Inflammatory macrophage treated with lipopolysaccharide for 1 hour (primary cell): ENCODE results near the gene IRF3.
A peak's percentile ranks its signal among the peaks of the same experiment; 100 is the strongest.

Experiments
- DNase-seq, 2 donors: peaks; one replicate each; pipeline ENCODE4 v3.0.0-alpha.2; 2020 to 2022

IRF3 gene

GRCh38 chr19:49667473-49667872 lies 1.8 kb upstream of the IRF3 start:
- DNase-seq = no peak

GRCh38 chr19:49666120-49666444 lies 425 bp upstream of the IRF3 start:
- DNase-seq = no peak

GRCh38 chr19:49665036-49665350 lies 664 bp downstream of the IRF3 start:
- DNase-seq = no peak

GRCh38 chr19:49664171-49665035 lies 1.3 kb downstream of the IRF3 start:
- peak; percentile 55 to 85 for DNase-seq

- DNase-seq = no peak
These were observed 2.4 kb downstream of the IRF3 start for GRCh38 chr19:49663224-49663623.

GRCh38 chr19:49662011-49662410 lies 3.6 kb downstream of the IRF3 start:
- DNase-seq = no peak

- no peak for DNase-seq
These were observed 5.2 kb downstream of the IRF3 start for GRCh38 chr19:49660338-49660961.

GRCh38 chr19:49658566-49659442 lies 6.9 kb downstream of the IRF3 start:
- DNase-seq = no peak

GRCh38 chr19:49658139-49658517 lies 7.5 kb downstream of the IRF3 start:
- DNase-seq = no peak

GRCh38 chr19:49657493-49658138 lies 8.0 kb downstream of the IRF3 start:
- no peak for DNase-seq

- DNase-seq = no peak
These were observed 9.1 kb downstream of the IRF3 start for GRCh38 chr19:49656456-49657109.

GRCh38 chr19:49655570-49656455 lies 9.8 kb downstream of the IRF3 start:
- no peak for DNase-seq

- no peak for DNase-seq
These were observed 11.1 kb downstream of the IRF3 start for GRCh38 chr19:49654581-49654980.

- no peak for DNase-seq
These were observed 12.2 kb downstream of the IRF3 start for GRCh38 chr19:49653466-49653806.

GRCh38 chr19:49652551-49653465 lies 12.8 kb downstream of the IRF3 start:
- no peak for DNase-seq

- no peak for DNase-seq
These were observed 13.7 kb downstream of the IRF3 start for GRCh38 chr19:49651820-49652550.

GRCh38 chr19:49651029-49651819 lies 14.4 kb downstream of the IRF3 start:
- no peak for DNase-seq

GRCh38 chr19:49646586-49646985 lies 19.1 kb downstream of the IRF3 start:
- DNase-seq = no peak

- no peak for DNase-seq
These were observed 19.7 kb downstream of the IRF3 start for GRCh38 chr19:49645995-49646394.
